ENCODE measurements around the gene MED14. TPM values are rescaled to one million over a fixed set of nuclear protein-coding genes. Genes with fewer than 3 reads are reported as not detected.
A peak's percentile ranks its signal among the peaks of the same experiment; 100 is the strongest.

The MED14 gene
- total RNA-seq, 1 donor from 2014 or later, result 79.9 TPM

DNA sequence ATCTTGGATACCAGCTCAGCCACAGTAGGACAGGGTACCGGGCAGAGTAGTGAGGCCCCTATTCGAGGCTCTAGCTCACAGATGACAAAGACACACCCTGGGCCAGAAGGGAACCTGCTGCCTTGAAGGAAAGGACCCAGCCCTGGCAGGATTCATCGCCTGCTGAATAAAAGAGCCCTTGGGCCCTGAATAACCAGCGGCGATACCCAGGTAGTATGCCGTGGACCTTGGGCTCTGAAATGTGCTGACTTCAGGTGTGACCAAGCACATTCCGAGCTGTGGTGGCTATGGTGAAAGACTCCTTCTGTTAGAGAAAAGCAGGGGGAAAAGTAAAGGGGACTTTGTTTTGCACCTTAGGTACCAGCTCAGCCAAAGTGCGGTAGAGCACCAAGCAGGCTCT lies 14.6 kb downstream of the MED14 start:
- peaks cover 11% of the 10 kb centered on the region for H3K4me1 ChIP-seq (ENCODE audit: insufficient read depth, low read length)
- H3K4me3 ChIP-seq (ENCODE audit: insufficient read depth, low read depth, low read length), result no peak overlapping the region
- no peak overlapping the region for H3K27ac Mint-ChIP-seq (ENCODE audit: unreplicated experiment)
- H3K27me3 Mint-ChIP-seq (ENCODE audit: low read depth, unreplicated experiment), result no peaks in the 10 kb centered on the region
- no peaks in the 10 kb centered on the region for H3K9me3 ChIP-seq (ENCODE audit: insufficient read depth, low read depth, low read length)
- H3K4me3 Mint-ChIP-seq (ENCODE audit: unreplicated experiment), result no peak overlapping the region
- no peak overlapping the region for H3K4me2 ChIP-seq (ENCODE audit: low read length)
- H4K20me1 ChIP-seq (ENCODE audit: insufficient read depth, low read length), result peaks cover 19% of the 10 kb centered on the region
- no peak for DNase-seq (ENCODE audit: low read depth)
- no peak overlapping the region for H3K27ac ChIP-seq (ENCODE audit: low read depth, low read length)
- H3K4me1 Mint-ChIP-seq (ENCODE audit: low read depth, unreplicated experiment), result peaks cover 11% of the 10 kb centered on the region
- peaks cover 4% of the 10 kb centered on the region for H3K36me3 Mint-ChIP-seq (ENCODE audit: low read depth, unreplicated experiment)
- H3K36me3 ChIP-seq (ENCODE audit: insufficient read depth, low read length), result peaks cover 4% of the 10 kb centered on the region
- no peaks in the 10 kb centered on the region for H3K9me3 Mint-ChIP-seq (ENCODE audit: unreplicated experiment)
- H2AFZ ChIP-seq (ENCODE audit: low read depth, low read length), result no peak overlapping the region
- no peak for FAIRE-seq
- TF ChIP-seq, protein P1, sequence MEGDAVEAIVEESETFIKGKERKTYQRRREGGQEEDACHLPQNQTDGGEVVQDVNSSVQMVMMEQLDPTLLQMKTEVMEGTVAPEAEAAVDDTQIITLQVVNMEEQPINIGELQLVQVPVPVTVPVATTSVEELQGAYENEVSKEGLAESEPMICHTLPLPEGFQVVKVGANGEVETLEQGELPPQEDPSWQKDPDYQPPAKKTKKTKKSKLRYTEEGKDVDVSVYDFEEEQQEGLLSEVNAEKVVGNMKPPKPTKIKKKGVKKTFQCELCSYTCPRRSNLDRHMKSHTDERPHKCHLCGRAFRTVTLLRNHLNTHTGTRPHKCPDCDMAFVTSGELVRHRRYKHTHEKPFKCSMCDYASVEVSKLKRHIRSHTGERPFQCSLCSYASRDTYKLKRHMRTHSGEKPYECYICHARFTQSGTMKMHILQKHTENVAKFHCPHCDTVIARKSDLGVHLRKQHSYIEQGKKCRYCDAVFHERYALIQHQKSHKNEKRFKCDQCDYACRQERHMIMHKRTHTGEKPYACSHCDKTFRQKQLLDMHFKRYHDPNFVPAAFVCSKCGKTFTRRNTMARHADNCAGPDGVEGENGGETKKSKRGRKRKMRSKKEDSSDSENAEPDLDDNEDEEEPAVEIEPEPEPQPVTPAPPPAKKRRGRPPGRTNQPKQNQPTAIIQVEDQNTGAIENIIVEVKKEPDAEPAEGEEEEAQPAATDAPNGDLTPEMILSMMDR (IDR thresholded peaks at IDR 0.05; ENCODE audit: insufficient read depth, low read depth, low read length), result no peak
- TF ChIP-seq EZH2 (IDR thresholded peaks at IDR 0.05; ENCODE audit: insufficient read depth, low read length), result no peak
- no peaks in the 10 kb centered on the region for H3K27me3 ChIP-seq (ENCODE audit: insufficient read depth, low read length)
- no peak overlapping the region for H3K9ac ChIP-seq (ENCODE audit: low read length)
- H3K79me2 ChIP-seq (ENCODE audit: insufficient read depth, low read length), result peaks cover 79% of the 10 kb centered on the region

DNA sequence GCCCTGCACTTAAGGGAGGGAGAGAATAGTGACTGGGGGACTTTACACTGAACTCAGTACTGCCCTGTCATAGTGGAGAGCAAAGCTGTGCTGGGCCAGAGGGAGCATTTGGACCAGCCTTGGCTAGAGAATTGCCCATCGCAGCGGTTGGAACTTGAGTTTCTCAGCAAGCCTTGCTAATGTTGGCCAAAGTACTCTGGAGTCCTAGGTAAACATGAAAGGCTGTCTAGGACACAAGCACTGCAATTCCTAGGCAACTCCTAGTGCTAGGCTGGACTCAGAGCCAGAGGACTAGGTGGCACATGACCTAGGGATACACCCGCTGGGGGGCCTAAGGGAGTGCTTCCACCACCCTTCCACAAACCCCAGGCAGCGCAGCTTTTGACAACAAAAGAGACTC lies 15.0 kb downstream of the MED14 start:
- no peak for DNase-seq (ENCODE audit: low read depth)
- H3K27ac Mint-ChIP-seq (ENCODE audit: unreplicated experiment), result no peak overlapping the region

DNA sequence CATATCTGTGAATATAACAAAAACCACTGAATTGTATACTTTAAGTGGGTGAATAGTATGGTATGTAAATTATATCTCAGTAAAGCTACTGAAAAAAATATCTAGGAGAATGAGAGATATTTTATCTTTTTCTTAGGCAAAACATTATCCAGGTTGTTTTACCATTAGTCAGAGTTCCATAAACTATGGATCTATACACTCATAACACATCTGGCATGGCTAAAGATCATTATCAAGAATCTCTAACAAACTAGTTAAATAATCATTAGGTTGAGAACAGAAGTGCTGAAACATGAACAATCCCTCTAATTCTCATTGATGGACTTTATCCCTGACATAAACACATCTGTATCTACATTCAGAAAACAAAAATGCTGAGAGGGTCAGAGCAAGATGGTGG lies 15.6 kb downstream of the MED14 start:
- Mint-ChIP-seq H3K4me3 (ENCODE audit: unreplicated experiment) (no peak overlapping the region), H3K9me3 (ENCODE audit: unreplicated experiment) (no peaks in the 10 kb centered on the region), H3K27me3 (ENCODE audit: low read depth, unreplicated experiment) (no peaks in the 10 kb centered on the region), H3K36me3 (ENCODE audit: low read depth, unreplicated experiment) (peaks cover 8% of the 10 kb centered on the region), H3K27ac (ENCODE audit: unreplicated experiment) (no peak overlapping the region), H3K4me1 (ENCODE audit: low read depth, unreplicated experiment) (peaks cover 11% of the 10 kb centered on the region)
- Histone ChIP-seq H3K36me3 (ENCODE audit: insufficient read depth, low read length) (peaks cover 4% of the 10 kb centered on the region), H3K9me3 (ENCODE audit: insufficient read depth, low read depth, low read length) (no peaks in the 10 kb centered on the region), H3K27me3 (ENCODE audit: insufficient read depth, low read length) (no peaks in the 10 kb centered on the region), H3K9ac (ENCODE audit: low read length) (no peak overlapping the region), H3K27ac (ENCODE audit: low read depth, low read length) (peak overlapping the region; percentile 56), H4K20me1 (ENCODE audit: insufficient read depth, low read length) (peaks cover 22% of the 10 kb centered on the region), H3K4me3 (ENCODE audit: insufficient read depth, low read depth, low read length) (no peak overlapping the region), H3K4me1 (ENCODE audit: insufficient read depth, low read length) (peaks cover 11% of the 10 kb centered on the region), H3K4me2 (ENCODE audit: low read length) (peak overlapping the region; percentile 10), H3K79me2 (ENCODE audit: insufficient read depth, low read length) (peaks cover 77% of the 10 kb centered on the region), H2AFZ (ENCODE audit: low read depth, low read length) (no peak overlapping the region)
- TF ChIP-seq, protein P1 (IDR thresholded peaks at IDR 0.05; ENCODE audit: insufficient read depth, low read depth, low read length), result no peak
- TF ChIP-seq EZH2 (IDR thresholded peaks at IDR 0.05; ENCODE audit: insufficient read depth, low read length), result no peak
- DNase-seq (ENCODE audit: low read depth), result peak; percentile 6
- FAIRE-seq, result no peak

More for the DNA sequence above, 15.0 kb downstream of the MED14 start:
- Histone ChIP-seq H2AFZ (ENCODE audit: low read depth, low read length) (no peak overlapping the region), H3K4me3 (ENCODE audit: insufficient read depth, low read depth, low read length) (no peak overlapping the region), H3K9ac (ENCODE audit: low read length) (no peak overlapping the region), H3K27me3 (ENCODE audit: insufficient read depth, low read length) (no peaks in the 10 kb centered on the region), H3K27ac (ENCODE audit: low read depth, low read length) (no peak overlapping the region), H3K4me2 (ENCODE audit: low read length) (no peak overlapping the region), H3K9me3 (ENCODE audit: insufficient read depth, low read depth, low read length) (no peaks in the 10 kb centered on the region), H3K36me3 (ENCODE audit: insufficient read depth, low read length) (peaks cover 4% of the 10 kb centered on the region), H3K79me2 (ENCODE audit: insufficient read depth, low read length) (peaks cover 77% of the 10 kb centered on the region), H3K4me1 (ENCODE audit: insufficient read depth, low read length) (peaks cover 11% of the 10 kb centered on the region), H4K20me1 (ENCODE audit: insufficient read depth, low read length) (peaks cover 19% of the 10 kb centered on the region)
- TF ChIP-seq EZH2 (IDR thresholded peaks at IDR 0.05; ENCODE audit: insufficient read depth, low read length), result no peak
- TF ChIP-seq, protein P1 (IDR thresholded peaks at IDR 0.05; ENCODE audit: insufficient read depth, low read depth, low read length), result no peak
- FAIRE-seq, result no peak
- H3K4me1 Mint-ChIP-seq (ENCODE audit: low read depth, unreplicated experiment), result peaks cover 11% of the 10 kb centered on the region
- H3K27me3 Mint-ChIP-seq (ENCODE audit: low read depth, unreplicated experiment), result no peaks in the 10 kb centered on the region
- H3K36me3 Mint-ChIP-seq (ENCODE audit: low read depth, unreplicated experiment), result peaks cover 4% of the 10 kb centered on the region
- peak overlapping the region; percentile 66 for H3K4me3 Mint-ChIP-seq (ENCODE audit: unreplicated experiment)
- no peaks in the 10 kb centered on the region for H3K9me3 Mint-ChIP-seq (ENCODE audit: unreplicated experiment)
